Heart right ventricle (tissue), 16 donors: ENCODE results near the gene GTF2B. TPM values are rescaled to one million over a fixed set of nuclear protein-coding genes. Genes with fewer than 3 reads are reported as not detected.
A peak's percentile ranks its signal among the peaks of the same experiment; 100 is the strongest.
"Not testable (repeated sequence)": the region's sequence is repeated elsewhere in the genome, so short reads cannot be mapped to it uniquely, and the experiment has no call there.

Experiments
- ATAC-seq, 8 donors: fragments of 200-7000 bp; cut with Tn5 transposase; one replicate each; pipeline ENCODE4 v1.9.1; 2020; ENCODE audit warnings: mild to moderate bottlenecking in 8 of 8, moderate library complexity in 8 of 8, moderate number of reproducible peaks in 1 of 8
- DNase-seq, 2 donors: peaks; one replicate each; pipeline ENCODE4 v3.0.0-alpha.2; 2020
- H3K27ac ChIP-seq, 10 donors: fragments of 200-600 bp; sonication (generic) in 2 of 10; one replicate each; pipeline versions ENCODE4 v1.5.0 to v1.8.0; 2020 to 2022; ENCODE audit warnings: mild to moderate bottlenecking in 3 of 10
- H3K27me3 ChIP-seq, 7 donors: fragments of 200-600 bp; one replicate each; pipeline ENCODE4 v1.8.0; 2021 to 2022; ENCODE audit warnings: mild to moderate bottlenecking in 2 of 7
- H3K36me3 ChIP-seq, 9 donors: fragments of 200-600 bp; sonication (generic) in 1 of 9; one replicate each; pipeline versions ENCODE4 v1.5.0 to v1.8.0; 2020 to 2022; ENCODE audit warnings: mild to moderate bottlenecking in 2 of 9
- H3K4me1 ChIP-seq, 9 donors: fragments of 200-600 bp; sonication (generic) in 1 of 9; one replicate each; pipeline versions ENCODE4 v1.5.0 to v1.8.0; 2020 to 2022; ENCODE audit warnings: mild to moderate bottlenecking in 4 of 9
- H3K4me3 ChIP-seq, 10 donors: fragments of 200-600 bp; sonication (generic) in 2 of 10; one replicate each; pipeline versions ENCODE4 v1.5.0 to v1.8.0; 2020 to 2022; ENCODE audit warnings: mild to moderate bottlenecking in 7 of 10, moderate library complexity in 2 of 10
- H3K9me3 ChIP-seq, 11 donors: fragments of 200-600 bp in 10 of 11; sonication (generic) in 2 of 11; one replicate each; pipeline versions ENCODE4 v1.5.0 to v1.8.0; 2013 to 2022; ENCODE audit warnings: mild to moderate bottlenecking in 2 of 11, control low read depth in 1 of 11, moderate library complexity in 1 of 11
- WGBS, 2 donors: extraction: QIAGEN DNeasy Blood & Tissue Kit; methylation state at CpG; one replicate each; pipeline ENCODE4 v1.1.7; 2013; ENCODE audit warnings: inconsistent platforms in 1 of 2; 5-methylcytosine and 5-hydroxymethylcytosine counted together
- intact Hi-C, 10 donors: fragments of 100-400 bp; cut with DNase I; formaldehyde crosslinking; loops; one replicate each; pipeline versions ENCODE4 v1.11.1 to v1.14.2; 2022
- polyA plus RNA-seq, 2 donors: library from polyadenylated mRNA; stranded (reverse); fragments of 200-250 nt; gene quantifications; one replicate each; pipeline ENCODE4 v1.2.3, GENCODE V29; 2013
- total RNA-seq, 10 donors: library from RNA; stranded (reverse); fragmentation: NEBNext Ultra II Directional in 3 of 10; extraction: Animal tissue kit (Norgen Biotek cat#: 25700) in 3 of 10; gene quantifications; one replicate each; pipeline versions ENCODE4 v1.2.1 to v1.2.4, GENCODE V29; 2021 to 2023
- TF ChIP-seq, protein P1 (sequence below), 9 donors: fragments of 200-600 bp; sonication (generic) in 2 of 9; IDR thresholded peaks; one replicate each; pipeline versions ENCODE4 v1.5.0 to v1.8.0; 2021 to 2022; ENCODE audit warnings: antibody characterized with exemption in 9 of 9, mild to moderate bottlenecking in 5 of 9, moderate library complexity in 1 of 9
- donor health status: Arrhythmogenic right ventricular cardiomyopathy.
- donor health status: ischemic (EF 13 %, LVEDD 7.1; RV severe dilation, severe dysfunction).
- donor health status: healthy with polysubstance abuse.
- donor health status: DM: no; HTN: yes; CAD: no.
- donor health status: DM: no; HTN: no; CAD: no.
- donor health status: ischemic (EF 25% LVEDD 6.9; RV normal size, moderate dysfunction).
- donor health status: ischemic (EF 25% LVEDD 5.7; RV mildly dilated, moderate dysfunction).
- donor health status: healthy.
- donor health status: DM: yes; HTN: yes; CAD: no.
- donor health status: Ischemic cardiomyopathy.
- donor health status: ischemic (EF 35%, LVEDD 5.7; RV mildly dilated, moderate dysfunction).
- donor health status: nonischemic (EF 11% LVEDD 7.7; RV severe dilation, severe dysfunction).
- donor health status: DM: yes; HTN: yes; CAD: no.
- donor health status: PGD.
- donor health status: ischemic (EF 29% LVEDD 5.4; RV normal size, mild dysfunction).
- donor health status: nonischemic (EF 23%, LVEDD 6.1; RV moderate dilation, normal function).

The GTF2B gene
- total and polyA plus RNA-seq, 12 donors, result 7.5 to 16.0 (median 12.6) TPM

GRCh38 chr1:88876573-88877365 lies 14.6 kb downstream of the GTF2B start:
- Histone ChIP-seq H3K4me3 (no peak overlapping the region), H3K4me1 (peaks cover 0 to 51% (median 37%) of the 10 kb centered on the region in 9 donors), H3K36me3 (peaks cover 0 to 43% (median 4%) of the 10 kb centered on the region in 9 donors), H3K9me3 (no peaks in the 10 kb centered on the region), H3K27ac (no peak overlapping the region), H3K27me3 (no peaks in the 10 kb centered on the region)
- TF ChIP-seq, protein P1, sequence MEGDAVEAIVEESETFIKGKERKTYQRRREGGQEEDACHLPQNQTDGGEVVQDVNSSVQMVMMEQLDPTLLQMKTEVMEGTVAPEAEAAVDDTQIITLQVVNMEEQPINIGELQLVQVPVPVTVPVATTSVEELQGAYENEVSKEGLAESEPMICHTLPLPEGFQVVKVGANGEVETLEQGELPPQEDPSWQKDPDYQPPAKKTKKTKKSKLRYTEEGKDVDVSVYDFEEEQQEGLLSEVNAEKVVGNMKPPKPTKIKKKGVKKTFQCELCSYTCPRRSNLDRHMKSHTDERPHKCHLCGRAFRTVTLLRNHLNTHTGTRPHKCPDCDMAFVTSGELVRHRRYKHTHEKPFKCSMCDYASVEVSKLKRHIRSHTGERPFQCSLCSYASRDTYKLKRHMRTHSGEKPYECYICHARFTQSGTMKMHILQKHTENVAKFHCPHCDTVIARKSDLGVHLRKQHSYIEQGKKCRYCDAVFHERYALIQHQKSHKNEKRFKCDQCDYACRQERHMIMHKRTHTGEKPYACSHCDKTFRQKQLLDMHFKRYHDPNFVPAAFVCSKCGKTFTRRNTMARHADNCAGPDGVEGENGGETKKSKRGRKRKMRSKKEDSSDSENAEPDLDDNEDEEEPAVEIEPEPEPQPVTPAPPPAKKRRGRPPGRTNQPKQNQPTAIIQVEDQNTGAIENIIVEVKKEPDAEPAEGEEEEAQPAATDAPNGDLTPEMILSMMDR (IDR thresholded peaks at IDR 0.05), result no peak
- 71 to 74% methylated on average over 5 of the region's 5 CpGs for WGBS, 2 donors
- no peak for DNase-seq
- no peak for ATAC-seq
- intact Hi-C loops, result loop anchor here in 5 of 10 donors (2.0 to 10.0 kb wide), 3 partner anchors 219 to 222 kb away; no protein-coding TSS in a partner anchor

- intact Hi-C loops, result loop anchor here in 5 of 10 donors (2.0 to 10.0 kb wide), 3 partner anchors 218 to 221 kb away; no protein-coding TSS in a partner anchor
- Histone ChIP-seq H3K4me3 (no peak overlapping the region), H3K27ac (no peak overlapping the region), H3K4me1 (peaks cover 0 to 54% (median 35%) of the 10 kb centered on the region in 9 donors), H3K36me3 (peaks cover 0 to 39% (median 3%) of the 10 kb centered on the region in 9 donors), H3K27me3 (no peaks in the 10 kb centered on the region), H3K9me3 (no peaks in the 10 kb centered on the region)
- DNase-seq, result no peak
- TF ChIP-seq, protein P1 (IDR thresholded peaks at IDR 0.05), result no peak
- 92 to 93% methylated on average over 4 of the region's 4 CpGs for WGBS, 2 donors
- ATAC-seq, result no peak
These were observed 15.8 kb downstream of the GTF2B start for GRCh38 chr1:88875595-88875994.

DNA sequence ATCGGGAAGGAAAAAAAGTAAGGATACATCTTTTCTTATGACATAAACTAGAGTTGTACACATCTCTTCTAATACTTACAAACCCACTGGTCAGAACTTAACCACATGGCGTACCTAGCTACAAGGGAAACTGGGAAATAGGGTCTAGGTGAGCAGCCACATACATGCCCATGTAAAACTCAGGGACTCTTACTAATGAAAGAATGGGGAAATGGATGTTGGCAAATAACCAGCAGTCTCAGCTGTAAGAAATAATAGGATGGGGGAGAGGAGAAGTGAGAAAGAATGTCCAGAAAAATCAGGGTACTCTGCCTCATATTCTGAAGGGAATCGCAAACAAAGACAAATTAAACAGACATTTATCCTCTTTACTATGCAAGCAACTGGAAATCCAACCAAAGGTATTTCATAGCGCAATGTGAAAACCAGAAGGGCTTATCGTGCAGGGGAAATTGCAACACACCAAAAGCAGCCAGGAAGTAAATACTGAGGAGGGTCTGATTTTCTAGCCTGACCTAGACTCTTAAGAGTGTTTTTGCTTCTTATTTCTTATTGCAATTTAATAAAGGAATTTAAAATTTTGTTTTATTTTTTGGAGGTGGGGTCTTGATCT lies 17.5 kb downstream of the GTF2B start:
- Histone ChIP-seq H3K9me3 (no peaks in the 10 kb centered on the region), H3K27ac (peak overlapping the region in 1 of 10 donors; percentile 59), H3K4me3 (no peak overlapping the region), H3K27me3 (no peaks in the 10 kb centered on the region), H3K36me3 (peaks cover 0 to 22% (median 0%) of the 10 kb centered on the region in 9 donors), H3K4me1 (peaks cover 0 to 53% (median 37%) of the 10 kb centered on the region in 9 donors)
- 56 to 62% methylated on average over 5 of the region's 5 CpGs for WGBS, 2 donors
- no peak for DNase-seq
- ATAC-seq, result no peak
- intact Hi-C loops, result loop anchor here in 3 of 10 donors (2.0 to 10.0 kb wide), 3 partner anchors 217 to 219 kb away; no protein-coding TSS in a partner anchor
- TF ChIP-seq, protein P1 (IDR thresholded peaks at IDR 0.05), result no peak

DNA sequence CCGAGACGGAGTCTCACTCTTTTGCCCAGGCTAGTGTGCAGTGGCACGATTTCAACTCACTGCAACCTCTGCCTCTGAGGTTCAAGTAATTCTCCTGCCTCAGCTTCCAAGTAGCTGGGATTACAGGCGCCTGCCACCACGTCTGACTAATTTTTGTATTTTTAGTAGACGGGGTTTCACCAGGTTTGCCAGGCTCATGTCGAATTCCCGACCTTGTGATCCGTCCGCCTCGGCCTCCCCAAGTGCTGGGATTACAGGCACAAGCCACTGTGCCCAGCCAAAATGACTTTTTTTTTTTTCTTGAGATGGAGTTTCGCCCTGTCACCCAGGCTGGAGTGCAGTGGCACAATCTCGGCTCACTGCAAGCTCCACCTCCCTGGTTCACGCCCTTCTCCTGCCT lies 21.7 kb downstream of the GTF2B start:
- not testable (repeated sequence) for H3K9me3 ChIP-seq, H3K27me3 ChIP-seq, DNase-seq, H3K27ac ChIP-seq, H3K4me3 ChIP-seq, ATAC-seq
- 95 to 96% methylated on average over 14 of the region's 14 CpGs for WGBS, 2 donors
- intact Hi-C loops, result loop anchor here in 3 of 10 donors (5.0 to 10.0 kb wide), 2 partner anchors 212 to 215 kb away; no protein-coding TSS in a partner anchor
- Histone ChIP-seq H3K36me3 (peaks cover 0 to 11% (median 0%) of the 10 kb centered on the region in 9 donors), H3K4me1 (peaks cover 0 to 36% (median 19%) of the 10 kb centered on the region in 9 donors)
